B cell (primary cell): ENCODE measurements around the gene RAD51AP2. TPM values are rescaled to one million over a fixed set of nuclear protein-coding genes. Genes with fewer than 3 reads are reported as not detected.

Experiments used
- ATAC-seq: fragments of 200-7000 bp; cut with Tn5 transposase; one replicate; pipeline ENCODE4 v1.10.0; 2021; ENCODE audit warnings: low read depth, mild to moderate bottlenecking, moderate number of reproducible peaks, moderate library complexity
- CTCF ChIA-PET: fragments of 350-600 bp; sonication (Branson Sonifier 250); formaldehyde crosslinking; loops from one replicate; lab custom pipeline; 2021; ENCODE audit warnings: antibody characterized with exemption, inconsistent platforms; lab: Charles Lee
- POLR2A ChIA-PET: fragments of 350-600 bp; sonication (Branson Sonifier 250); formaldehyde crosslinking; loops from one replicate; lab custom pipeline; 2021; ENCODE audit warnings: antibody characterized with exemption; lab: Charles Lee
- DNase-seq: peaks from one replicate; pipeline ENCODE4 v3.0.0; 2013
- H2AFZ ChIP-seq: 2 replicates; pipeline ENCODE4 v1.6.1; 2012; ENCODE audit warnings: mild to moderate bottlenecking, low read depth, low read length; ENCODE audit not compliant: insufficient read depth, poor library complexity, severe bottlenecking
- H3K27ac ChIP-seq, 2 donors: 1 replicate in 1 of 2; 2 replicates in 1 of 2; pipeline ENCODE4 v1.5.1; 2012 to 2013; ENCODE audit warnings: low read length in 2 of 2, mild to moderate bottlenecking in 2 of 2, moderate library complexity in 1 of 2
- H3K27me3 ChIP-seq, 4 experiments: fragments of 200-600 bp in 1 of 4; sonication (generic) in 1 of 4; replicated peaks in 1 of 4; 1 replicate in 2 of 4; 2 replicates in 2 of 4; pipeline versions ENCODE4 v1.6.1 to v1.7.0; 2013 to 2016; ENCODE audit warnings: low read length in 3 of 4, mild to moderate bottlenecking in 2 of 4, mixed read lengths in 1 of 4, moderate library complexity in 1 of 4; ENCODE audit not compliant: insufficient read depth in 4 of 4, control insufficient read depth in 3 of 4; ENCODE audit errors: control extremely low read depth in 1 of 4
- H3K36me3 ChIP-seq, 2 experiments: replicated peaks in 1 of 2; 1 replicate in 1 of 2; 2 replicates in 1 of 2; pipeline versions ENCODE4 v1.6.1 to v1.7.1; 2013; ENCODE audit warnings: low read length in 1 of 2; ENCODE audit not compliant: insufficient read depth in 2 of 2, control insufficient read depth in 1 of 2; ENCODE audit errors: control extremely low read depth in 1 of 2, extremely low read depth in 1 of 2
- H3K4me1 ChIP-seq, 2 donors: fragments of 200-600 bp in 1 of 2; sonication (generic) in 1 of 2; 1 replicate in 1 of 2; 2 replicates in 1 of 2; pipeline versions ENCODE4 v1.5.1 to v1.6.1; 2013 to 2017; ENCODE audit warnings: low read length in 2 of 2; ENCODE audit not compliant: control insufficient read depth in 2 of 2, insufficient read depth in 2 of 2
- H3K4me2 ChIP-seq: replicated peaks from 2 replicates; pipeline ENCODE3; 2012; ENCODE audit warnings: mild to moderate bottlenecking, low read depth, low read length; ENCODE audit not compliant: poor library complexity, severe bottlenecking
- H3K4me3 ChIP-seq, 5 experiments: fragments of 200-600 bp in 1 of 5; sonication (generic) in 1 of 5; 1 replicate in 3 of 5; 2 replicates in 2 of 5; pipeline versions ENCODE4 v1.5.1 to v1.7.0; 2011 to 2016; ENCODE audit warnings: low read length in 4 of 5, mild to moderate bottlenecking in 4 of 5, low read depth in 2 of 5, control low read depth in 1 of 5, moderate library complexity in 1 of 5; ENCODE audit not compliant: insufficient read depth in 1 of 5; ENCODE audit errors: control extremely low read depth in 1 of 5, extremely low read depth in 1 of 5
- H3K79me2 ChIP-seq: fragments of 200-600 bp; sonication (generic); one replicate; pipeline ENCODE4 v1.6.0; 2016; ENCODE audit warnings: low read length; ENCODE audit not compliant: control insufficient read depth, insufficient read depth
- H3K9ac ChIP-seq: fragments of 200-600 bp; sonication (generic); 2 replicates; pipeline ENCODE4 v1.6.1; 2017; ENCODE audit warnings: mild to moderate bottlenecking, low read length, moderate library complexity
- H3K9me3 ChIP-seq, 3 donors: one replicate each; pipeline versions ENCODE4 v1.6.1 to v1.7.1; 2013; ENCODE audit warnings: low read length in 2 of 3; ENCODE audit not compliant: control insufficient read depth in 2 of 3, insufficient read depth in 1 of 3; ENCODE audit errors: control extremely low read depth in 1 of 3
- H4K20me1 ChIP-seq: 2 replicates; pipeline ENCODE4 v1.6.0; 2012; ENCODE audit warnings: mild to moderate bottlenecking, low read length; ENCODE audit not compliant: insufficient read depth, control insufficient read depth, poor library complexity, severe bottlenecking
- H3K27ac Mint-ChIP-seq: one replicate; pipeline ENCODE4 v1.8.0; 2021; ENCODE audit warnings: mixed read lengths
- H3K27me3 Mint-ChIP-seq: one replicate; pipeline ENCODE4 v1.8.0; 2021; ENCODE audit warnings: mixed read lengths
- H3K4me1 Mint-ChIP-seq: one replicate; pipeline ENCODE4 v1.8.0; 2021; ENCODE audit warnings: mixed read lengths
- H3K4me3 Mint-ChIP-seq: one replicate; pipeline ENCODE4 v1.8.0; 2021; ENCODE audit warnings: mixed read lengths
- H3K9me3 Mint-ChIP-seq: one replicate; pipeline ENCODE4 v1.8.0; 2022; ENCODE audit warnings: mixed read lengths; ENCODE audit not compliant: insufficient read depth
- EZH2 ChIP-seq: IDR thresholded peaks from 2 replicates; pipeline ENCODE4 v1.6.1; 2012; ENCODE audit warnings: borderline replicate concordance, low read depth, mild to moderate bottlenecking, moderate library complexity, low read length; ENCODE audit not compliant: insufficient read depth, poor library complexity, severe bottlenecking
- whole genome bisulfite sequencing: methylation state at CpG from one replicate; pipeline ENCODE4 v1.1.5; 2013; ENCODE audit warnings: missing lambda C conversion rate; ENCODE audit not compliant: insufficient coverage; 5-methylcytosine and 5-hydroxymethylcytosine counted together
- intact Hi-C: fragments of 100-400 bp; cut with micrococcal nuclease; formaldehyde crosslinking; loops from one replicate; pipeline ENCODE4 v1.10.0; 2022
- polyA plus RNA-seq: library from polyadenylated mRNA; depleted of rRNA; stranded (reverse); fragments of >200 nt; gene quantifications from 2 replicates; pipeline ENCODE4 v1.2.3, GENCODE V29; 2012
- total RNA-seq, 2 donors: library from RNA; stranded (reverse); fragments of 120-200 nt in 1 of 2; gene quantifications; 1 replicate in 1 of 2; 2 replicates in 1 of 2; pipeline versions ENCODE4 v1.2.3 to v1.2.4, GENCODE V29; 2013 to 2022
- TF ChIP-seq, protein P1 (sequence below): fragments of 200-600 bp; IDR thresholded peaks from one replicate; pipeline ENCODE4 v1.8.0; 2022; ENCODE audit warnings: antibody characterized with exemption, mild to moderate bottlenecking

Gene RAD51AP2
- total and polyA plus RNA-seq, 2 donors (not counting 1 experiment from before 2014, with no cell fraction given), result not detected

DNA sequence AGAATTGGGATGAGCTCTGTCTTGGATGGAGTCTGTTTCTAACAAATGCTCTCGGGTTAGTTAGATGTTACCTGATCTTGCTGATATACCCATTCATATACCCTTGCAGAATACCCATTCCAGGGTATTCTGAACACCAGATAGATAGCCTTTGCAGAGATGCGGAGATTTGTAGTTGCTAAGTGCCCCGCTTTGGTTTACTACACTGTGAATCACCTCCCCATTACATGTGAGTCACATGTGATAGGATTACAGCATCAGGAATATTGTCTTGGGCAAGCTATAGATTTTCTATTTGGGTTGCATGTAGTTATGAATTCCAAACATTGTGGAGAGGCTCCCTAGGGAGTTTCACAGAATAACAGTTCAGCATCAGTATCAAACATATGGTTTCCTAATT is 26.0 kb upstream of the RAD51AP2 start:
- ChIA-PET CTCF (no interaction called here), POLR2A (no interaction called here)
- no peak for ATAC-seq
- H2AFZ ChIP-seq, result no peak overlapping the region
- Mint-ChIP-seq H3K9me3 (no peaks in the 10 kb centered on the region), H3K4me3 (no peak overlapping the region), H3K4me1 (peaks cover 13% of the 10 kb centered on the region), H3K27ac (no peak overlapping the region), H3K27me3 (peaks cover 63% of the 10 kb centered on the region)
- H3K27me3 ChIP-seq, result peaks cover 0 to 42% (median 30%) of the 10 kb centered on the region in 4 experiments
- H3K79me2 ChIP-seq, result no peaks in the 10 kb centered on the region
- DNase-seq, result no peak
- no peaks in the 10 kb centered on the region for H4K20me1 ChIP-seq
- TF ChIP-seq, protein P1, sequence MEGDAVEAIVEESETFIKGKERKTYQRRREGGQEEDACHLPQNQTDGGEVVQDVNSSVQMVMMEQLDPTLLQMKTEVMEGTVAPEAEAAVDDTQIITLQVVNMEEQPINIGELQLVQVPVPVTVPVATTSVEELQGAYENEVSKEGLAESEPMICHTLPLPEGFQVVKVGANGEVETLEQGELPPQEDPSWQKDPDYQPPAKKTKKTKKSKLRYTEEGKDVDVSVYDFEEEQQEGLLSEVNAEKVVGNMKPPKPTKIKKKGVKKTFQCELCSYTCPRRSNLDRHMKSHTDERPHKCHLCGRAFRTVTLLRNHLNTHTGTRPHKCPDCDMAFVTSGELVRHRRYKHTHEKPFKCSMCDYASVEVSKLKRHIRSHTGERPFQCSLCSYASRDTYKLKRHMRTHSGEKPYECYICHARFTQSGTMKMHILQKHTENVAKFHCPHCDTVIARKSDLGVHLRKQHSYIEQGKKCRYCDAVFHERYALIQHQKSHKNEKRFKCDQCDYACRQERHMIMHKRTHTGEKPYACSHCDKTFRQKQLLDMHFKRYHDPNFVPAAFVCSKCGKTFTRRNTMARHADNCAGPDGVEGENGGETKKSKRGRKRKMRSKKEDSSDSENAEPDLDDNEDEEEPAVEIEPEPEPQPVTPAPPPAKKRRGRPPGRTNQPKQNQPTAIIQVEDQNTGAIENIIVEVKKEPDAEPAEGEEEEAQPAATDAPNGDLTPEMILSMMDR, result no peak
- TF ChIP-seq EZH2, result no peak
- H3K9ac ChIP-seq, result no peak overlapping the region
- no peaks in the 10 kb centered on the region for H3K36me3 ChIP-seq
- WGBS, result no CpG with 5 or more reads among the region's 3 CpGs
- H3K9me3 ChIP-seq, result no peaks in the 10 kb centered on the region
- H3K4me2 ChIP-seq, result no peak overlapping the region
- no peak overlapping the region for H3K27ac ChIP-seq
- intact Hi-C loops, result no loop called here
- H3K4me1 ChIP-seq, result peaks cover under 1 to 3% of the 10 kb centered on the region in 2 donors
- no peak overlapping the region for H3K4me3 ChIP-seq

DNA sequence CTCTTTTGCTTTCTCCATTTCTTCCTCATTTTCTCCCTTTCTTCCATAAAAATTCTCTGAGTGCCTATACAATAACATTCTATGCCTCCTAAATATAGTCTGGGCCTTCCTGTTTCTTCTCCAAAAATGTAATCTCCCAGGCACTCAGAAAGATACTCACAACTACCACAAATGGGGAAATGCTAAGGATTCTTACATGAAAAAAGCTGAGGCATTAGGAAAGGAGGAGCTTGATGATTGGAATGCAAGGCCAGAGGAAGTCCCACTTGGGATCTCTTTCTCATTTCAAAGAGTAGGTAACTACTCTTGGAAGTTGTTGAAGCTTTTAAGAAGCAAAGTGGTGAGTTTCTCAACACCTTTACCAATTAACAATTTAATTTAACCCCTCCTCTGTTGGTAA is 25.6 kb upstream of the RAD51AP2 start:
- intact Hi-C loops, result no loop called here
- Histone ChIP-seq H3K4me1 (peaks cover 3 to 7% of the 10 kb centered on the region in 2 donors), H3K79me2 (no peaks in the 10 kb centered on the region), H3K36me3 (no peaks in the 10 kb centered on the region), H3K27me3 (peaks cover 0 to 44% (median 33%) of the 10 kb centered on the region in 4 experiments), H4K20me1 (no peaks in the 10 kb centered on the region), H3K9ac (no peak overlapping the region), H3K4me2 (no peak overlapping the region), H3K27ac (no peak overlapping the region), H2AFZ (no peak overlapping the region), H3K4me3 (no peak overlapping the region), H3K9me3 (no peaks in the 10 kb centered on the region)
- ATAC-seq, result no peak
- TF ChIP-seq, protein P1, result no peak
- no peak for TF ChIP-seq EZH2
- H3K27ac Mint-ChIP-seq, result no peak overlapping the region
- H3K4me3 Mint-ChIP-seq, result no peak overlapping the region
- peaks cover 61% of the 10 kb centered on the region for H3K27me3 Mint-ChIP-seq
- H3K9me3 Mint-ChIP-seq, result no peaks in the 10 kb centered on the region
- ChIA-PET POLR2A (no interaction called here), CTCF (no interaction called here)
- DNase-seq, result no peak
- peaks cover 16% of the 10 kb centered on the region for H3K4me1 Mint-ChIP-seq
